ENCODE results near the gene GALR2.
"Not testable (repeated sequence)": the region's sequence is repeated elsewhere in the genome, so short reads cannot be mapped to it uniquely, and the experiment has no call there.

The GALR2 gene

GRCh38 chr17:76039121-76039520, 35.5 kb upstream of the GALR2 start:
- peak; percentile 92 for DNase-seq
- no peaks in the 10 kb centered on the region for H3K27me3 ChIP-seq (ENCODE audit: insufficient read depth, low read depth, severe bottlenecking)
- no peak overlapping the region for H3K4me3 ChIP-seq (ENCODE audit: low read depth, low read length)
- TF ChIP-seq CTCF (IDR thresholded peaks at IDR 0.05; ENCODE audit: low read depth, low read length), result no peak
- H3K27ac ChIP-seq, result peak overlapping the region; percentile 56
- no peaks in the 10 kb centered on the region for H3K9me3 ChIP-seq (ENCODE audit: severe bottlenecking)
- peaks cover 69% of the 10 kb centered on the region for H3K36me3 ChIP-seq

- no peak for TF ChIP-seq CTCF (IDR thresholded peaks at IDR 0.05; ENCODE audit: low read depth, low read length)
- Histone ChIP-seq H3K4me3 (ENCODE audit: low read depth, low read length) (no peak overlapping the region), H3K27ac (peak overlapping the region; percentile 56), H3K36me3 (peaks cover 80% of the 10 kb centered on the region), H3K27me3 (ENCODE audit: insufficient read depth, low read depth, severe bottlenecking) (no peaks in the 10 kb centered on the region), H3K9me3 (ENCODE audit: severe bottlenecking) (no peaks in the 10 kb centered on the region)
- no peak for DNase-seq
These were observed 34.2 kb upstream of the GALR2 start for GRCh38 chr17:76040376-76040775.

- DNase-seq; H3K27me3 ChIP-seq (ENCODE audit: insufficient read depth, low read depth, severe bottlenecking); H3K4me3 ChIP-seq (ENCODE audit: low read depth, low read length); H3K27ac ChIP-seq; H3K9me3 ChIP-seq (ENCODE audit: severe bottlenecking): not testable (repeated sequence)
- H3K36me3 ChIP-seq, result peaks cover 97% of the 10 kb centered on the region
These were observed 31.7 kb upstream of the GALR2 start for GRCh38 chr17:76042868-76043267.

GRCh38 chr17:76044475-76045007, 30.0 kb upstream of the GALR2 start:
- H3K4me3 ChIP-seq (ENCODE audit: low read depth, low read length); H3K27me3 ChIP-seq (ENCODE audit: insufficient read depth, low read depth, severe bottlenecking); H3K9me3 ChIP-seq (ENCODE audit: severe bottlenecking); H3K27ac ChIP-seq; DNase-seq: not testable (repeated sequence)
- H3K36me3 ChIP-seq, result peaks cover 97% of the 10 kb centered on the region

- DNase-seq, result no peak
- peaks cover 97% of the 10 kb centered on the region for H3K36me3 ChIP-seq
- no peak for TF ChIP-seq CTCF (IDR thresholded peaks at IDR 0.05; ENCODE audit: low read depth, low read length)
These were observed 28.5 kb upstream of the GALR2 start for GRCh38 chr17:76046064-76046463.

GRCh38 chr17:76048025-76048605, 26.5 kb upstream of the GALR2 start:
- no peak overlapping the region for H3K27ac ChIP-seq
- TF ChIP-seq CTCF (IDR thresholded peaks at IDR 0.05; ENCODE audit: low read depth, low read length), result no peak
- H3K36me3 ChIP-seq, result peaks cover 92% of the 10 kb centered on the region
- H3K27me3 ChIP-seq (ENCODE audit: insufficient read depth, low read depth, severe bottlenecking), result no peaks in the 10 kb centered on the region
- no peak for DNase-seq
- H3K4me3 ChIP-seq (ENCODE audit: low read depth, low read length), result no peak overlapping the region
- H3K9me3 ChIP-seq (ENCODE audit: severe bottlenecking), result no peaks in the 10 kb centered on the region

More at GRCh38 chr17:76046064-76046463, 28.5 kb upstream of the GALR2 start:
- Histone ChIP-seq H3K4me3 (ENCODE audit: low read depth, low read length) (no peak overlapping the region), H3K9me3 (ENCODE audit: severe bottlenecking) (no peaks in the 10 kb centered on the region), H3K27ac (no peak overlapping the region), H3K27me3 (ENCODE audit: insufficient read depth, low read depth, severe bottlenecking) (no peaks in the 10 kb centered on the region)

GRCh38 chr17:76048711-76049110, 25.9 kb upstream of the GALR2 start:
- Histone ChIP-seq H3K27ac (no peak overlapping the region), H3K4me3 (ENCODE audit: low read depth, low read length) (no peak overlapping the region), H3K36me3 (peaks cover 91% of the 10 kb centered on the region), H3K27me3 (ENCODE audit: insufficient read depth, low read depth, severe bottlenecking) (no peaks in the 10 kb centered on the region), H3K9me3 (ENCODE audit: severe bottlenecking) (no peaks in the 10 kb centered on the region)
- DNase-seq, result no peak
- no peak for TF ChIP-seq CTCF (IDR thresholded peaks at IDR 0.05; ENCODE audit: low read depth, low read length)
